HEK293 (cell line): Measurements from ENCODE around the gene MTCL1.

Experiments
- CTCF ChIA-PET: fragments of 350-600 bp; formaldehyde crosslinking; extraction: SDS; loops from one replicate; lab custom pipeline; 2021; ENCODE audit warnings: antibody characterized with exemption; lab: Yijun Ruan, JAX
- POLR2A ChIA-PET: fragments of 300-600 bp; formaldehyde crosslinking; extraction: SDS; loops from one replicate; lab custom pipeline; 2020; ENCODE audit warnings: antibody characterized with exemption, inconsistent platforms; lab: Yijun Ruan, JAX
- H3K27ac ChIP-seq: fragments of 200-500 bp; sonication (Bioruptor generic); 2 replicates; pipeline ENCODE4 v1.5.1; 2014; ENCODE audit warnings: low read depth, low read length, control low read depth, inconsistent platforms; ENCODE audit errors: extremely low read depth
- H3K36me3 ChIP-seq, 2 experiments: fragments of 200-500 bp in 1 of 2; sonication (Bioruptor generic) in 1 of 2; 1 replicate in 1 of 2; 2 replicates in 1 of 2; pipeline ENCODE4 v1.5.1; 2014 to 2017; ENCODE audit warnings: inconsistent platforms in 2 of 2, low read length in 2 of 2; ENCODE audit not compliant: control insufficient read depth in 2 of 2, insufficient read depth in 1 of 2
- H3K4me1 ChIP-seq: fragments of 200-500 bp; sonication (Bioruptor generic); 2 replicates; pipeline ENCODE4 v1.5.1; 2014; ENCODE audit warnings: mild to moderate bottlenecking, low read length, inconsistent platforms; ENCODE audit not compliant: control insufficient read depth, insufficient read depth
- H3K4me3 ChIP-seq: 2 replicates; pipeline ENCODE4 v1.5.1; 2011; ENCODE audit warnings: low read depth, mild to moderate bottlenecking, control low read depth, low read length, moderate library complexity
- H3K9me3 ChIP-seq: fragments of 200-500 bp; sonication (Bioruptor generic); 2 replicates; pipeline ENCODE4 v1.5.1; 2014; ENCODE audit warnings: low read depth, low read length, inconsistent platforms; ENCODE audit not compliant: control insufficient read depth, insufficient read depth
- BCL11A ChIP-seq: fragments of 450-650 bp; formaldehyde crosslinking; IDR thresholded peaks from 2 replicates; pipeline ENCODE4 v1.5.1; 2016; ENCODE audit warnings: low read depth, missing biosample characterization, missing genetic modification characterization
- CTCF ChIP-seq: fragments of 450-650 bp; formaldehyde crosslinking; IDR thresholded peaks from 2 replicates; pipeline ENCODE4 v1.5.1; 2016; ENCODE audit warnings: missing biosample characterization, missing genetic modification characterization
- ELK4 ChIP-seq: IDR thresholded peaks from 2 replicates; pipeline ENCODE4 v1.6.1; 2011; ENCODE audit warnings: mild to moderate bottlenecking, low read depth, low read length, borderline replicate concordance
- INSM2 ChIP-seq: fragments of 450-650 bp; formaldehyde crosslinking; IDR thresholded peaks from 2 replicates; pipeline ENCODE4 v1.5.1; 2016; ENCODE audit warnings: missing biosample characterization, missing genetic modification characterization
- KLF9 ChIP-seq: fragments of 450-650 bp; formaldehyde crosslinking; IDR thresholded peaks from 2 replicates; pipeline ENCODE4 v1.5.1; 2016; ENCODE audit warnings: missing biosample characterization, missing genetic modification characterization, low read depth
- MEIS1 ChIP-seq: sonication (generic); formaldehyde crosslinking; IDR thresholded peaks from 2 replicates; pipeline ENCODE4 v1.8.1; 2022; ENCODE audit warnings: missing genetic modification reagents, mild to moderate bottlenecking, borderline replicate concordance
- REPIN1 ChIP-seq: fragments of 450-650 bp; formaldehyde crosslinking; IDR thresholded peaks from 2 replicates; pipeline ENCODE4 v1.5.1; 2017; ENCODE audit warnings: missing biosample characterization, missing genetic modification characterization, low read depth
- SALL2 ChIP-seq: fragments of 450-650 bp; formaldehyde crosslinking; IDR thresholded peaks from 2 replicates; pipeline ENCODE4 v1.5.0; 2017; ENCODE audit warnings: missing biosample characterization, mild to moderate bottlenecking, missing genetic modification characterization, borderline replicate concordance
- ZBTB21 ChIP-seq: fragments of 450-650 bp; formaldehyde crosslinking; IDR thresholded peaks from 2 replicates; pipeline ENCODE4 v1.5.1; 2017; ENCODE audit warnings: missing biosample characterization, missing genetic modification characterization
- ZFP41 ChIP-seq: fragments of 450-650 bp; formaldehyde crosslinking; IDR thresholded peaks from 2 replicates; pipeline ENCODE4 v1.5.1; 2016; ENCODE audit warnings: missing biosample characterization, missing genetic modification characterization, borderline replicate concordance
- ZNF146 ChIP-seq: fragments of 450-650 bp; formaldehyde crosslinking; IDR thresholded peaks from 2 replicates; pipeline ENCODE4 v1.5.1; 2016; ENCODE audit warnings: missing biosample characterization, missing genetic modification characterization
- ZNF157 ChIP-seq: fragments of 450-650 bp; formaldehyde crosslinking; IDR thresholded peaks from 2 replicates; pipeline ENCODE4 v1.5.1; 2016; ENCODE audit warnings: missing biosample characterization, missing genetic modification characterization
- ZNF174 ChIP-seq: fragments of 450-650 bp; formaldehyde crosslinking; IDR thresholded peaks from 2 replicates; pipeline ENCODE4 v1.5.0; 2017; ENCODE audit warnings: missing biosample characterization, mild to moderate bottlenecking, missing genetic modification characterization
- ZNF404 ChIP-seq: fragments of 450-650 bp; formaldehyde crosslinking; IDR thresholded peaks from 2 replicates; pipeline ENCODE4 v1.5.1; 2017; ENCODE audit warnings: missing biosample characterization, missing genetic modification characterization
- ZNF433 ChIP-seq: fragments of 450-650 bp; formaldehyde crosslinking; IDR thresholded peaks from 2 replicates; pipeline ENCODE4 v1.5.1; 2016; ENCODE audit warnings: missing biosample characterization, missing genetic modification characterization, low read depth
- ZNF501 ChIP-seq: fragments of 450-650 bp; formaldehyde crosslinking; IDR thresholded peaks from 2 replicates; pipeline ENCODE4 v1.5.1; 2016; ENCODE audit warnings: missing biosample characterization, missing genetic modification characterization
- ZNF510 ChIP-seq: fragments of 450-650 bp; formaldehyde crosslinking; IDR thresholded peaks from 2 replicates; pipeline ENCODE4 v1.5.1; 2018; ENCODE audit warnings: mild to moderate bottlenecking, missing genetic modification characterization, missing biosample characterization; ENCODE audit not compliant: insufficient replicate concordance
- ZNF549 ChIP-seq: fragments of 450-650 bp; IDR thresholded peaks from 2 replicates; pipeline ENCODE4 v1.5.1; 2018; ENCODE audit warnings: missing biosample characterization, missing genetic modification characterization, mild to moderate bottlenecking, inconsistent platforms, moderate library complexity
- ZNF610 ChIP-seq: fragments of 450-650 bp; formaldehyde crosslinking; IDR thresholded peaks from 2 replicates; pipeline ENCODE4 v1.5.1; 2016; ENCODE audit warnings: missing biosample characterization, missing genetic modification characterization, borderline replicate concordance
- ZNF623 ChIP-seq: fragments of 450-650 bp; formaldehyde crosslinking; IDR thresholded peaks from 2 replicates; pipeline ENCODE4 v1.5.1; 2016; ENCODE audit warnings: missing biosample characterization, missing genetic modification characterization
- ZNF670 ChIP-seq: fragments of 450-650 bp; formaldehyde crosslinking; IDR thresholded peaks from 2 replicates; pipeline ENCODE4 v1.5.1; 2016; ENCODE audit warnings: missing biosample characterization, missing genetic modification characterization, low read depth
- ZNF777 ChIP-seq: fragments of 450-650 bp; formaldehyde crosslinking; IDR thresholded peaks from 2 replicates; pipeline ENCODE4 v1.5.1; 2017; ENCODE audit warnings: missing biosample characterization, missing genetic modification characterization, borderline replicate concordance
- TF ChIP-seq, protein P1 (sequence below): fragments of 450-650 bp; formaldehyde crosslinking; IDR thresholded peaks from 2 replicates; pipeline ENCODE4 v1.5.1; 2016; ENCODE audit warnings: missing biosample characterization, missing genetic modification characterization, low read depth

The MTCL1 gene

DNA sequence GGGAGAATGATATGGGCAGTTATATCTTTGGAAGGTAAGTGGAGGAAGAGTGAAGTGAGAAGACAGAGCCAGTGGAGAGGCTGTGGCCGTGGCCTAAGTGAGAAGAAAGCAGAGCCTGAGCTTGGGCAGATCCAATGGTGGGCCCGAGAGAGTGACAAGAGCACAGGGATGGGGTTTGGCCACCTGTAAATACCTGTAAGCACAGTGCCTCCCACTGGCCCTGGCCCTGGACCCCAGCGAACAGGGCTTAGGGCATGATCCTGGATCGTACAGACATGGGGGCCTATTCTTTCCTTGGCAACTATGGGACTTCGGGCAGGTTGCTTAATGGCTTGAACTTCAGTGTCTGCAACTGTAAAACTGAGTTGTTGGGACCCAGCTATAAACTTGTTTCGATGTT, 44.1 kb downstream of the MTCL1 start:
- Histone ChIP-seq H3K4me3 (no peak overlapping the region), H3K36me3 (peaks cover 0 to 17% of the 10 kb centered on the region in 2 experiments; a peak in 2 of 3 replicates), H3K4me1 (no peaks in the 10 kb centered on the region), H3K9me3 (no peaks in the 10 kb centered on the region), H3K27ac (no peak overlapping the region)
- POLR2A ChIA-PET = no interaction called here
- no peak for TF ChIP-seq INSM2 (tag by site-specific recombination)
- TF ChIP-seq SALL2 (tag by site-specific recombination) = no peak
- no peak for TF ChIP-seq ZNF146 (tag by site-specific recombination)
- no peak for TF ChIP-seq MEIS1 (CRISPR knock-in tag)
- TF ChIP-seq ZNF501 (tag by site-specific recombination) = no peak
- TF ChIP-seq ZNF549 = no peak
- no peak for TF ChIP-seq CTCF (tag by site-specific recombination)
- TF ChIP-seq KLF9 = no peak
- TF ChIP-seq ELK4 = no peak
- no peak for TF ChIP-seq ZBTB21 (tag by site-specific recombination)
- no peak for TF ChIP-seq ZNF157 (tag by site-specific recombination)
- TF ChIP-seq ZNF670 (tag by site-specific recombination) = no peak
- no peak for TF ChIP-seq REPIN1 (tag by site-specific recombination)
- no peak for TF ChIP-seq ZNF610 (tag by site-specific recombination)
- no peak for TF ChIP-seq ZNF433
- no peak for TF ChIP-seq BCL11A
- TF ChIP-seq, protein P1, sequence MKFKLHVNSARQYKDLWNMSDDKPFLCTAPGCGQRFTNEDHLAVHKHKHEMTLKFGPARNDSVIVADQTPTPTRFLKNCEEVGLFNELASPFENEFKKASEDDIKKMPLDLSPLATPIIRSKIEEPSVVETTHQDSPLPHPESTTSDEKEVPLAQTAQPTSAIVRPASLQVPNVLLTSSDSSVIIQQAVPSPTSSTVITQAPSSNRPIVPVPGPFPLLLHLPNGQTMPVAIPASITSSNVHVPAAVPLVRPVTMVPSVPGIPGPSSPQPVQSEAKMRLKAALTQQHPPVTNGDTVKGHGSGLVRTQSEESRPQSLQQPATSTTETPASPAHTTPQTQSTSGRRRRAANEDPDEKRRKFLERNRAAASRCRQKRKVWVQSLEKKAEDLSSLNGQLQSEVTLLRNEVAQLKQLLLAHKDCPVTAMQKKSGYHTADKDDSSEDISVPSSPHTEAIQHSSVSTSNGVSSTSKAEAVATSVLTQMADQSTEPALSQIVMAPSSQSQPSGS (tag by site-specific recombination) = no peak
- TF ChIP-seq ZNF777 (tag by site-specific recombination) = no peak
- CTCF ChIA-PET = interaction anchor here (0.7 kb wide), 1 partner anchor 188 kb away, joined by 3 read pairs; no protein-coding TSS in a partner anchor

- Histone ChIP-seq H3K36me3 (peaks cover 0 to 17% of the 10 kb centered on the region in 2 experiments; a peak in 2 of 3 replicates), H3K27ac (no peak overlapping the region), H3K4me3 (no peak overlapping the region), H3K4me1 (no peaks in the 10 kb centered on the region), H3K9me3 (no peaks in the 10 kb centered on the region)
- POLR2A ChIA-PET = no interaction called here
- TF ChIP-seq ZNF404 (tag by site-specific recombination) (no peak), ZFP41 (tag by site-specific recombination) (no peak), ZNF174 (tag by site-specific recombination) (no peak), ZNF777 (tag by site-specific recombination) (no peak), ZNF623 (tag by site-specific recombination) (no peak), ZNF510 (no peak)
- CTCF ChIA-PET = no interaction called here
These were observed 45.6 kb downstream of the MTCL1 start for GRCh38 chr18:8750954-8751415.
